Fibroblast of pulmonary artery (primary cell): ENCODE results near the gene RFC4.

ENCODE experiments used
- DNase-seq: peaks from one replicate; pipeline ENCODE4 v3.0.0-alpha.2; 2010; ENCODE audit warnings: low read depth
- H3K4me3 ChIP-seq: replicated peaks from 2 replicates; pipeline ENCODE4 v1.5.1; 2011; ENCODE audit warnings: low read depth, mild to moderate bottlenecking, control low read depth, low read length, moderate library complexity
- CTCF ChIP-seq: IDR thresholded peaks from 2 replicates; pipeline ENCODE4 v1.5.1; 2011; ENCODE audit warnings: mild to moderate bottlenecking, control low read depth, low read length, inconsistent platforms; ENCODE audit errors: missing control alignments

Gene RFC4

DNA sequence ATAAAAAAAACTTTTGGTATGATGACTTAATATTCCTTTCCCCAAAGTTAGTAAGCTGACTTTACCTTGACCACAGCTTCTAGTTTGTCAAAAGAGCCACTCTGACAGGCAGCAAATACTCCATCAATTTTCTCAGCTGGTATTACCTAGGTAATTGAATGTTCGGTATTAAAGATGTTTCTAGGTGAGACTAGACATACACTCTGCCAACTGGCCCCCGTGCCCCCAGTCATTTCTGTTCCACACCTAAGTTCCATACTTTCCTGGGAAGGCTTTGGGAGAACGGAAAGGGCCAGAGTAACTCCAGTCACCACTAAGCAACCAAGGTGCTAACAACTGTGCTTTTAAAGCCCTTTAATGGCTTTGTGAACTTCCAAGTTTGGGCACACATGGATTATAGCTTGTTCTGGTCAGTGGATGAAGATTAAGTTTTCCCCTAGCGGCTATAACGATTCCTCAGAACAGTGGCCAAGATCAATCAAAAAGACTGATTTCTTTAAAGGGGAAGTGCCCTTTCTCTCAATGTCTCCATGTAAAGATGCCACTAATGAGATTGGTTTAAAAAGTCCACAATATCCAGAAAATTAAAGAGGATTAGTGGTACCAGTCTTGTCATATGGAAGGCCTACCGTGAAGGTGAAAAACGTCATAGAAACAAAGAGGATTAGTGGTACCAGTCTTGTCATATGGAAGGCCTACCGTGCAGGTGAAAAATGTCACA lies 15.9 kb downstream of the RFC4 start:
- DNase-seq, result peak; percentile 51
- peak; percentile 19 for TF ChIP-seq CTCF
- no peak overlapping the region for H3K4me3 ChIP-seq

GRCh38 chr3:186789554-186790260 lies 16.6 kb downstream of the RFC4 start:
- peak; percentile 34 for DNase-seq
- TF ChIP-seq CTCF, result no peak

DNA sequence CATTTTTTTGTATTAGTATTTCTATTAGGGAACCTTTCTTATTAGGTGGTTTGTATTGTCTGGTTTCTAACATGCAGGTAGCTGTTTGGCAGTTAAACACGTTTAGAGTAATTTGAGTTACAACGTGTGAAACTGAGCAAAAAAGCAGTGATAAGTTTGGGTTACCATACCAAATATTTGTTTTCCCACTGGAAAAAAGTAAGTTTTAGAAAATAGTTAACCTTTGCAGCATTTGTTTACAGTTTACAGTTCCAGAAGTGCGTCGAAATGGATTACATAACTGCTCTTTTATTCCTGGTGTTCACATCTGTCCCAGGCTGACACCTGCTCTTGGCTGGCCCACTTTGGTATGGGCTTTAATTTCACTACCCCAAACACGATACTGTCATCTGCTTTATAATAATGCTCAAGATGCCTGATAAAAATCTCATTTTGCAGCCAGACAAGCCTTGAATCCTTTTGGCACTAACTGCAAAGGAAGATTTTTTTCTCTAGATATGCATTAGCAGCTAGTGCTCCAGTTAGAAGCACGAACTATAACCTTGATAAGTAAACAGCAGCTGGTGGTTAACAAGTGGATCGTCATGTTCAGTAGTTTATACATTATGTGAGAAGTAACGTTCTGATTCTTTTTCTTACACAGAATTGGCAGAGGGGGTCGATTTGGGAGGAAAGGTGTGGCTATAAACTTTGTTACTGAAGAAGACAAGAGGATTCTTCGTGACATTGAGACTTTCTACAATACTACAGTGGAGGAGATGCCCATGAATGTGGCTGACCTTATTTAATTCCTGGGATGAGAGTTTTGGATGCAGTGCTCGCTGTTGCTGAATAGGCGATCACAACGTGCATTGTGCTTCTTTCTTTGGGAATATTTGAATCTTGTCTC lies 17.6 kb downstream of the RFC4 start:
- no peak overlapping the region for H3K4me3 ChIP-seq
- TF ChIP-seq CTCF, result no peak
- DNase-seq, result peak; percentile 4

More at GRCh38 chr3:186789554-186790260, 16.6 kb downstream of the RFC4 start:
- H3K4me3 ChIP-seq, result no peak overlapping the region

- no peak overlapping the region for H3K4me3 ChIP-seq
- DNase-seq, result peak; percentile 8
Measured at GRCh38 chr3:186787642-186788481, 18.4 kb downstream of the RFC4 start.

GRCh38 chr3:186786922-186787321 lies 19.4 kb downstream of the RFC4 start:
- TF ChIP-seq CTCF, result no peak
- no peak for DNase-seq
- H3K4me3 ChIP-seq, result peak overlapping the region; percentile 99

More at GRCh38 chr3:186787642-186788481, 18.4 kb downstream of the RFC4 start:
- no peak for TF ChIP-seq CTCF

GRCh38 chr3:186785495-186786018 lies 20.7 kb downstream of the RFC4 start:
- H3K4me3 ChIP-seq, result peak overlapping the region; percentile 99
- no peak for TF ChIP-seq CTCF
- peak; percentile 3 for DNase-seq
